Measurements from ENCODE around the gene CDC42BPB. TPM values are rescaled to one million over a fixed set of nuclear protein-coding genes. Genes with fewer than 3 reads are reported as not detected.

Gene CDC42BPB
- total and polyA plus RNA-seq, 2 of the 4 experiments (the other 2 are of a cell fraction), result 49.1 to 81.4 TPM

GRCh38 chr14:103105580-103106150, 48.3 kb upstream of the CDC42BPB start:
- in situ Hi-C loops (cut with MboI; ENCODE audit: low sequenced_read_pairs) (no loop called here), dilution Hi-C loops (cut with HindIII; ENCODE audit: low sequenced_read_pairs, unreplicated experiment) (no loop called here), intact Hi-C loops (cut with micrococcal nuclease) (loop anchor here (1.0 kb wide), 2 partner anchors 80 to 188 kb away; no protein-coding TSS in a partner anchor)
- no peaks in the 10 kb centered on the region for H3K79me1 ChIP-seq (ENCODE audit: low read depth in 1 of 2, low read length in 2 of 2)
- ChIA-PET CTCF (interaction anchor here (0.5 to 3.3 kb wide), 11 partner anchors 25 to 186 kb away, joined by 3 to 23 read pairs (median 6); no protein-coding TSS in a partner anchor), POLR2A (ENCODE audit: unreplicated experiment) (no interaction called here)
- peaks cover 36% of the 10 kb centered on the region for H3K27me3 ChIP-seq (ENCODE audit: control insufficient read depth, insufficient read depth, low read length)
- H2AK9ac ChIP-seq (replicated peaks; ENCODE audit: low read depth, low read length, poor library complexity), result peak overlapping the region; percentile 77
- no peak overlapping the region for H3K23ac ChIP-seq (ENCODE audit: low read depth, low read length)
- H2BK120ac ChIP-seq (ENCODE audit: low read depth, low read length), result 0 out of 2 replicates have a peak overlapping the region, but pooled peaks have one; percentile 16
- peaks cover 22% of the 10 kb centered on the region for H3K4me1 ChIP-seq (ENCODE audit: control insufficient read depth, insufficient read depth, low read length)
- no peak overlapping the region for H3K56ac ChIP-seq (ENCODE audit: extremely low read depth, insufficient read depth, low read length)
- no TSS peak for BruUV-seq (replicated peaks)
- no peak overlapping the region for H3K18ac ChIP-seq (ENCODE audit: low read depth, low read length)
- ATAC-seq (ENCODE audit: low read depth) (no peak), DNase-seq (no peak)
- 80% methylated on average over 5 of the region's 9 CpGs; no CpG with 5 or more reads in 1 of the 2 experiments for WGBS, 2 experiments (ENCODE audit: extremely low coverage in 2 of 2, insufficient read length in 1 of 2)
- H3K4me2 ChIP-seq (ENCODE audit: low read depth, low read length), result no peak overlapping the region
- H3K4me3 ChIP-seq (ENCODE audit: insufficient read depth, low read depth, low read length), result no peak overlapping the region
- peak overlapping the region; percentile 83; the same call in 1 of the 2 replicates for H2AK5ac ChIP-seq (ENCODE audit: low read depth, low read length)
- no peak overlapping the region for H2BK20ac ChIP-seq (ENCODE audit: low read depth, low read length)
- H3K27ac ChIP-seq (ENCODE audit: insufficient read depth, low read length), result no peak overlapping the region
- no peak overlapping the region for H3K9ac ChIP-seq (ENCODE audit: low read depth, low read length)
- no peak overlapping the region for H3K14ac ChIP-seq (replicated peaks; ENCODE audit: low read depth, low read length)
- H4K5ac ChIP-seq (ENCODE audit: low read depth, low read length), result no peak overlapping the region
- H2AFZ ChIP-seq (replicated peaks; ENCODE audit: low read length, poor library complexity), result peak overlapping the region; percentile 41
- no peaks in the 10 kb centered on the region for H3K9me3 ChIP-seq (ENCODE audit: control insufficient read depth, insufficient read depth, low read length)
- no peak overlapping the region for H2BK5ac ChIP-seq (ENCODE audit: low read depth, low read length, poor library complexity, severe bottlenecking)
- peak overlapping the region; percentile 43; the same call in 1 of the 2 replicates for H4K91ac ChIP-seq (ENCODE audit: insufficient read depth, low read depth, low read length)
- no peaks in the 10 kb centered on the region for H3K36me3 ChIP-seq (ENCODE audit: control insufficient read depth, insufficient read depth, low read length)
- no peak for TF ChIP-seq FOS (IDR thresholded peaks at IDR 0.05; ENCODE audit: low read depth, low read length)
- 0 out of 2 replicates have a peak, but pooled peaks have one; percentile 7 for TF ChIP-seq CTCF (conservative IDR thresholded peaks at IDR 0.05; ENCODE audit: low read depth, low read length)
- H4K8ac ChIP-seq (ENCODE audit: low read depth in 2 of 2, low read length in 2 of 2), result no peak overlapping the region
- no peaks in the 10 kb centered on the region; the same call in 1 of the 2 replicates for H4K20me1 ChIP-seq (ENCODE audit: insufficient read depth, low read length)
- peaks cover 10% of the 10 kb centered on the region; the same call in 1 of the 2 replicates for H3K9me1 ChIP-seq (ENCODE audit: insufficient read depth, low read length)
- H2BK15ac ChIP-seq (ENCODE audit: low read depth, low read length), result no peak overlapping the region; the same call in 2 of the 3 replicates
- 0 out of 2 replicates have a peak overlapping the region, but pooled peaks have one; percentile 8 for H3K4ac ChIP-seq (ENCODE audit: low read depth, low read length)
